ENCODE data around the gene FTSJ3.

FTSJ3 gene

GRCh38 chr17:63841350-63842172 lies 14.1 kb upstream of the FTSJ3 start:
- no peak for TF ChIP-seq CTCF (IDR thresholded peaks at IDR 0.05)

GRCh38 chr17:63840591-63841349 lies 13.3 kb upstream of the FTSJ3 start:
- no peak for TF ChIP-seq CTCF (IDR thresholded peaks at IDR 0.05)

- no peak for TF ChIP-seq CTCF (IDR thresholded peaks at IDR 0.05)
Measured at GRCh38 chr17:63838631-63839171, 11.2 kb upstream of the FTSJ3 start.

GRCh38 chr17:63837962-63838600 lies 10.6 kb upstream of the FTSJ3 start:
- TF ChIP-seq CTCF (IDR thresholded peaks at IDR 0.05) = no peak

GRCh38 chr17:63837480-63837879 lies 10.0 kb upstream of the FTSJ3 start:
- TF ChIP-seq CTCF (IDR thresholded peaks at IDR 0.05) = no peak

GRCh38 chr17:63836811-63837210 lies 9.3 kb upstream of the FTSJ3 start:
- no peak for TF ChIP-seq CTCF (IDR thresholded peaks at IDR 0.05)

- TF ChIP-seq CTCF (IDR thresholded peaks at IDR 0.05) = peak; percentile 19; the same call in 1 of the 2 replicates
Measured at GRCh38 chr17:63835167-63835720, 7.8 kb upstream of the FTSJ3 start.

Data from LNCAP (cell line).